NB4 (cell line): ENCODE results near the gene KIF24.

Source experiments
- DNase-seq: peaks from one replicate; pipeline ENCODE4 v3.0.0; 2010; ENCODE audit warnings: low read depth
- H3K4me3 ChIP-seq: one replicate; pipeline ENCODE4 v1.5.1; 2011; ENCODE audit warnings: mild to moderate bottlenecking, low read depth, low read length, moderate library complexity
- MYC ChIP-seq: IDR thresholded peaks from 2 replicates; pipeline ENCODE4 v1.6.1; 2011; ENCODE audit warnings: low read depth, low read length
- POLR2A ChIP-seq: IDR thresholded peaks from 2 replicates; pipeline ENCODE4 v1.6.1; 2011; ENCODE audit warnings: mild to moderate bottlenecking; ENCODE audit not compliant: insufficient read length; ENCODE audit errors: extremely low read depth
- TF ChIP-seq, protein P1 (sequence below): IDR thresholded peaks from 2 replicates; pipeline ENCODE4 v1.6.1; 2011; ENCODE audit warnings: low read depth, low read length
- TF ChIP-seq, protein P2 (sequence below): IDR thresholded peaks from one replicate; pipeline ENCODE4 v1.5.1; 2012; ENCODE audit warnings: low read depth, low read length

The KIF24 gene

DNA sequence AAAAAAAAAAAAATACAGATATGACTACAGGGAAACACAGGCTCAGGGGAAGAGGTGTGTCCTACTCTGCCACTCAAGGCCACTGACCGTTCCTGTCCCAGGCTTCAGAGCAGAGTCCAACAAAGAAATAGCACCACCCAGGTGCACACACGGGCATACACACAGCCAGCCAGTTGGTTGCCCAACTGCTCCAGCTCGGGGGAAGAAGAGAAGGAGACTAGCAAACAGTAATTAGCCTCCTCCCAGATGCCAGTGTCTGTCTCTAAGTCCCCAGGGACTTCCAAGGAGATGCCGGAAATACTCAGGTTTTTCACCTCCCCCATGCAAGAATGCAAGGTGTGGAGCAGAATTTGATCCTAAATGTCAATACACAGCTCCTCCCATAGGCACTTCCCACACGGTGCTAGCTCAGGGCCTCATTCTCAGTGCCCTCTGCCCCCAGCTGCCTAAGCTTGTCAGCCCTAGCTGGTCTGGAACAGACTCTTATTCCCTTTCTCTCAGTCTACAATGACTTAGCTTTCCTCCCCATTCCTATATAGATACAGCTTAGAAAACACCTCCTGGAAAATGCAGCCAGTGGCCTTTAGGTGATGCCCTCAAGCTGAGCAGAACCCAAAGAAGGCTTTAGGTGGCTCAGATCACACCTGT, 46.0 kb upstream of the KIF24 start:
- peak; percentile 30 for DNase-seq
- TF ChIP-seq, protein P1, sequence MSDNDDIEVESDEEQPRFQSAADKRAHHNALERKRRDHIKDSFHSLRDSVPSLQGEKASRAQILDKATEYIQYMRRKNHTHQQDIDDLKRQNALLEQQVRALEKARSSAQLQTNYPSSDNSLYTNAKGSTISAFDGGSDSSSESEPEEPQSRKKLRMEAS, result no peak
- TF ChIP-seq POLR2A (no peak), MYC (no peak)
- TF ChIP-seq, protein P2, sequence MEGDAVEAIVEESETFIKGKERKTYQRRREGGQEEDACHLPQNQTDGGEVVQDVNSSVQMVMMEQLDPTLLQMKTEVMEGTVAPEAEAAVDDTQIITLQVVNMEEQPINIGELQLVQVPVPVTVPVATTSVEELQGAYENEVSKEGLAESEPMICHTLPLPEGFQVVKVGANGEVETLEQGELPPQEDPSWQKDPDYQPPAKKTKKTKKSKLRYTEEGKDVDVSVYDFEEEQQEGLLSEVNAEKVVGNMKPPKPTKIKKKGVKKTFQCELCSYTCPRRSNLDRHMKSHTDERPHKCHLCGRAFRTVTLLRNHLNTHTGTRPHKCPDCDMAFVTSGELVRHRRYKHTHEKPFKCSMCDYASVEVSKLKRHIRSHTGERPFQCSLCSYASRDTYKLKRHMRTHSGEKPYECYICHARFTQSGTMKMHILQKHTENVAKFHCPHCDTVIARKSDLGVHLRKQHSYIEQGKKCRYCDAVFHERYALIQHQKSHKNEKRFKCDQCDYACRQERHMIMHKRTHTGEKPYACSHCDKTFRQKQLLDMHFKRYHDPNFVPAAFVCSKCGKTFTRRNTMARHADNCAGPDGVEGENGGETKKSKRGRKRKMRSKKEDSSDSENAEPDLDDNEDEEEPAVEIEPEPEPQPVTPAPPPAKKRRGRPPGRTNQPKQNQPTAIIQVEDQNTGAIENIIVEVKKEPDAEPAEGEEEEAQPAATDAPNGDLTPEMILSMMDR, result no peak
- H3K4me3 ChIP-seq, result no peak overlapping the region

DNA sequence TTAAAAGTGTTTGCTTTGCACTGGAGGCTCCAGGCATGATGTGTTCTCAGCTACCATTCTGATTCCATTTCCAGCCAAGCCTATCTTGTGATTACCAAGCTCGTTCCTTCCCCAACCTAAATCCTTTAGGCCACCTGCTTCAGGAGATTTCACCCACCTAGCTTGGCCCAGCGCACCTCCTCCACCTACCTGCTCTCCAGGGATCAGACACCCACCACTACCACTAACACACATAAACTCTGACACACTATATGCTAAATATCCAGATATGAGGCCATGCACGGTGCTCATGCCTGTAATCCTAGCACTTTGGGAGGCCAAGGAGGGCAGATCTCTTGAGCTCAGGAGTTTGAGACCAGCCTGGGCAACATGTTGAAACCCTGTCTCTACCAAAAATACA, 45.3 kb upstream of the KIF24 start:
- TF ChIP-seq, protein P2, result no peak
- TF ChIP-seq MYC, result no peak
- TF ChIP-seq POLR2A, result no peak
- TF ChIP-seq, protein P1, result no peak
- no peak overlapping the region for H3K4me3 ChIP-seq
- no peak for DNase-seq

DNA sequence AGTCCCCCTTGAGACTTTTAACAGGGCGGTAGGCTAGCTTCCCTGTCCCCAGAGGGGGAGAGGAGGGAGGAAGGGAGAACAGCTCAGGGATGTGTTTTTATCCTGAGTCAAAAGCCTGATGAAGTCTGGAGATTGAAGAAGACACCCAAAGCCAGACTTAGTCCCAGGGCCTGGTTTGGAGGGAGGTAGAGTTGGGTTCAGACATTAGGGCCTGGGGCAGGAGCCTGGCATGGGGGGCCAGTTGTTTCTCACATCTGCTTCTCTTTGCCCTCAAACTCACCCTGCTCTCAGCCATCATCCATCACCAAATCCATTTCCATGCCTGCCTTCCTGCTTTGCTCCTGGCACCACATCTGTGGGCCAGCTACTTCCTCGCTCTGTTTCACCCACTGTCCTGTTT, 44.7 kb upstream of the KIF24 start:
- no peak for DNase-seq
- TF ChIP-seq, protein P1, result no peak
- TF ChIP-seq, protein P2, result no peak
- TF ChIP-seq POLR2A, result no peak
- no peak for TF ChIP-seq MYC
- H3K4me3 ChIP-seq, result no peak overlapping the region

DNA sequence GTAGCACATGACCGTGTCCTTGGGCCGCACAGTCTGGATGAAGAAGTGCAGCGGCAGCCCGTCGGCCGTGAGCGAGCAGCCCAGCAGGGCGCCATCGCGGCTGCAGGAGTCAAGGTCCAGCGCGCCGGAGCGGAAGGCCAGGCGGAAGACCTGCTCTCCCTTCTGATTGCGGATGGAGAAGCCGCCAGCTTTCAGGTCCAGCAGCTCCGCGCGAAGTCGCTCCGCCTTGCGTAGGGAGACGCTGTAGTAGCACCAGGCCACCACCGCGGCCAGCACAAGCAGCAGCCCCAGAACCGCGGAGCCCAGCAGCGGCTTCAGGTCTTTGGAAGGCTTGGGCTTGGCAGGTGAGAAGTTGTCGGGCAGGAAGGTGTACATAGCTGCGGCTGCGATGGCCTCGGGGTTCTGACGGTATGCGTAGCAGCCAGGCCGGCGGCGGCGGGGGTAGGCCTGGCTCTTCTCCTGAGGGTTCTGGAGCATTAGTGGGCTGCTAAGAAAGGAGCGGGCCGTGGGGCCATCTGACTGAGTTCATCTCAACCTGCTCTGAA, 43.5 kb upstream of the KIF24 start:
- TF ChIP-seq POLR2A (no peak), MYC (no peak)
- TF ChIP-seq, protein P2, result no peak
- TF ChIP-seq, protein P1, result no peak
- H3K4me3 ChIP-seq, result no peak overlapping the region
- DNase-seq, result no peak

DNA sequence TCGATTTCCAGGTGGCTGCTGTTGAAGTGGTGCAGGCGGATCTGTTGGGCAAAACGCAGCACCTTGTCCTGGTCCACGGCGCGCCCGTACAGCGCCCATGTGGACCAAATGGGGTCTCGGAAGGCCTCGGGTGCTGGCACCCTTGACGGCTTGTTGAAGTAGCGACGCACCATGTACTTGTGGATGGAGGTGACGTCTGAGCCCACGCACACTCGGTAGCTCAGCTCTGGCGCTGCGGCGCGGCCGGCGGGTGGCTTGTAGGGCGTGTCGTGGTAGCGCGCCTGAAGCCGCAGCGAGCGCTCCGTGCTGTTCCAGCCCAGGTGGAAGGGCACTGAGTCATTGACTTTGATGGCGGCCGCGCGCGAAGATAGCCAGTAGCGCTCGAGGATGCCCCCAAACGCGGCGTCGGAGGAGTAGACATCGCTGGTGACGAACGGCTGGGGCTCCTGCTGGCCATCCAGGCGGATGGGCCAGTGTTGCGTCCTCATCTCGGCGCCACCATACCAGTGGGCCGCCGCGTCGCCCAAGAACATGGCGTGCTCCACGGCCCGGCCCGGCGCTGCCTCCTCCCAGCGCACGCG, 42.9 kb upstream of the KIF24 start:
- no peak overlapping the region for H3K4me3 ChIP-seq
- TF ChIP-seq MYC, result no peak
- TF ChIP-seq, protein P1, result no peak
- TF ChIP-seq, protein P2, result no peak
- TF ChIP-seq POLR2A, result no peak
- no peak for DNase-seq
